CD4-positive, alpha-beta T cell treated with Interleukin-15 for 1 hour (primary cell): ENCODE data around the gene IGFL1.
"Not testable (repeated sequence)": the region's sequence is repeated elsewhere in the genome, so short reads cannot be mapped to it uniquely, and the experiment has no call there.

Source experiments
- DNase-seq: peaks from one replicate; pipeline ENCODE4 v3.0.0-alpha.2; 2020

The IGFL1 gene

DNA sequence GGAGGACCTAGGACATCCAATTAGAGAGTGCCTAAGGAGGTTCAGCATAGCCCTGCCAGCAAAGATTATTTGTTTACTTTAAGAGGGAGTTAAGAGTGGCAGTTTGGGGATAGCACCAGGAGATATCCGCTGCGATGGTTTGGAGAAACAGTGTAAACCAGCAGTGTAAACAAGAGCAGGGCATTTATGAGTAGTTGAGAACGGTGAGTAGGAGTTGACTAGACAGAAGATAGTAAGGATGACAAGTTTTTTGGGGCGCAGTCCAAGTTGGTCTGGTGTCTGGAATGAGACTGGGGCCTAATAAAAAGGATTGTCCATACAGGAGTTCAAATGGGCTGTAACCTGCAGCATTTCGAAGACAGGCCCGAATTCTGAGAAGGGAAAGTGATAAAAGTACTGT is 44.4 kb downstream of the IGFL1 start:
- not testable (repeated sequence) for DNase-seq

DNA sequence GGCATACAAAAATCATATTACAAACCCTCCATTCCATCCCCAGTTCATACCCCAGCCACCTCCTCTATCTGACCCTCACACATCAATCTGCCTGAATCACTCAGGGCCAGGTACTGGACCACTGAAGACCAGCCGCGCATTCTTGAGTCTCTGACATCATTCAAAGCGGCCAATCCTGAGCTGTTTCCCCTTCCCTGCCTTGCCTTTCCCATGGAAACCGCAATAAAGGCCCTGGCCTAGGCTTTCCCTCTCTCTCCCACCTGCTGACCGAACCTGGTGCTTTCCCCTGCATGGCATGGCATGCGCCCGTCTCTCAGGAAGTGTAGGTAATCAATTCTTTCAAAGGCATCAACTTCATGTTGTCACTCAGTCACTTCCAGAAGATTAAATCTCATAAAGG is 49.6 kb downstream of the IGFL1 start:
- DNase-seq, result no peak
